Adrenal gland (tissue), 12 donors: ENCODE data around the gene KMT2E. TPM values are rescaled to one million over a fixed set of nuclear protein-coding genes. Genes with fewer than 3 reads are reported as not detected.

Source experiments
- DNase-seq, 7 donors: peaks; one replicate each; pipeline ENCODE4 v3.0.0-alpha.2; 2019 to 2020
- H3K27ac ChIP-seq, 5 donors: fragments of 200-600 bp; sonication (generic) in 4 of 5; 1 replicate in 3 of 5; 2 replicates in 2 of 5; pipeline versions ENCODE4 v1.5.1 to v1.8.0; 2016 to 2020; ENCODE audit warnings: mild to moderate bottlenecking in 1 of 5
- H3K27me3 ChIP-seq: fragments of 200-600 bp; 2 replicates; pipeline ENCODE4 v1.8.0; 2021
- H3K36me3 ChIP-seq, 2 donors: fragments of 200-600 bp; replicated peaks in 1 of 2; 1 replicate in 1 of 2; 2 replicates in 1 of 2; pipeline versions ENCODE4 v1.5.1 to v1.8.0; 2018 to 2022
- H3K4me1 ChIP-seq, 2 donors: fragments of 200-600 bp; replicated peaks in 1 of 2; 1 replicate in 1 of 2; 2 replicates in 1 of 2; pipeline versions ENCODE4 v1.5.1 to v1.8.0; 2018 to 2021
- H3K4me3 ChIP-seq, 4 donors: fragments of 200-600 bp; sonication (generic) in 3 of 4; one replicate each; pipeline ENCODE4 v1.5.1; 2016 to 2018
- H3K9me3 ChIP-seq, 3 donors: fragments of 200-600 bp; sonication (generic) in 1 of 3; replicated peaks in 1 of 3; 1 replicate in 2 of 3; 2 replicates in 1 of 3; pipeline versions ENCODE4 v1.5.1 to v1.8.0; 2016 to 2021
- CTCF ChIP-seq, 6 experiments: fragments of 450-650 bp in 4 of 6; fragments of 200-600 bp in 2 of 6; sonication (generic) in 1 of 6; IDR thresholded peaks; 1 replicate in 5 of 6; 2 replicates in 1 of 6; pipeline versions ENCODE4 v1.5.1 to v1.8.0; 2016 to 2021; ENCODE audit warnings: antibody characterized with exemption in 6 of 6, mild to moderate bottlenecking in 2 of 6, moderate library complexity in 1 of 6
- POLR2A ChIP-seq, 2 donors: fragments of 450-650 bp; IDR thresholded peaks; one replicate each; pipeline ENCODE4 v1.6.1; 2017; ENCODE audit warnings: antibody characterized with exemption in 2 of 2, mild to moderate bottlenecking in 2 of 2, moderate library complexity in 1 of 2
- WGBS, 4 donors: extraction: QIAGEN DNeasy Blood & Tissue Kit in 2 of 4; methylation state at CpG; one replicate each; pipeline versions ENCODE4 v1.1.5 to v1.1.7; 2013 to 2017; 5-methylcytosine and 5-hydroxymethylcytosine counted together
- intact Hi-C, 2 donors: fragments of 100-400 bp; cut with DNase I; formaldehyde crosslinking; loops; one replicate each; pipeline versions ENCODE4 v1.14.1 to v1.15.0; 2022 to 2023
- polyA plus RNA-seq, 3 donors: library from polyadenylated mRNA; stranded (reverse); fragments of 200-250 nt in 2 of 3; fragments of 350-450 nt in 1 of 3; fragmentation: Illumina TruSeq in 1 of 3; extraction: RNeasy Lipid Tissue Mini Kit (QIAGEN cat#74804) in 1 of 3; gene quantifications; one replicate each; pipeline ENCODE4 v1.2.3, GENCODE V29; 2013 to 2014
- total RNA-seq, 9 donors: library from RNA; depleted of rRNA in 4 of 9; stranded (reverse); fragments of >200 nt in 4 of 9; fragments of 120-200 nt in 1 of 9; fragmentation: NEBNext Ultra II Directional in 1 of 9; extraction: Animal tissue kit (Norgen Biotek cat#: 25700) in 1 of 9; gene quantifications; one replicate each; pipeline versions ENCODE4 v1.1.0 to v1.2.4, GENCODE V29; 2013 to 2023
- donor health status: healthy with polysubstance abuse.
- donor health status: Bipolar disorder and iron deficiency.
- donor health status: DM: yes; HTN: yes; CAD: no.
- donor health status: DM: no; HTN: no; CAD: no.
- donor health status: DM: no; HTN: no; CAD: no.
- donor health status: DM: yes; HTN: yes; CAD: no.

Gene KMT2E
- total and polyA plus RNA-seq, 12 donors: 14.4 to 98.0 (median 48.4) TPM

DNA sequence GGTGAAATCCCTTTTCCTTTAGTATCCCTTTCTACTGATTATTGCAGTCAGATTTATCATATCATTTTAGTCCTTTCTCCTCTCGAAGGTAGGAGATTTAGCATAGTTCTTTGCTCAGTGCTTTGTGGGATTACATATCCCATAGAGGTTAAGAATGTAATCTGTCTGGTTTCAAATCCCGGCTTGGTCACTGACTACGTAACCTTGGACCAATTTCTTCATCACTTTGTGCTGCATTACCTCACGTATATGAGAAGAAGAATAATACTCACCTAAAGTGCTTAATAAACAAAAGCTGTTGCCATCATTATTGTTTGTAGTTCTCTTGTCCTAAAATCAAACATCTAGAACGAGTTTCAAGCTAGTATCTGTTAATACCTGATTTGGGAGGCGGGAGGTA lies 74.0 kb downstream of the KMT2E start:
- DNase-seq: no peak
- no peaks in the 10 kb centered on the region for H3K27me3 ChIP-seq
- no peaks in the 10 kb centered on the region for H3K4me1 ChIP-seq
- H3K4me3 ChIP-seq: no peak overlapping the region
- intact Hi-C loops: no loop called here
- H3K36me3 ChIP-seq: peaks cover 0 to 59% of the 10 kb centered on the region in 2 donors
- H3K27ac ChIP-seq: no peak overlapping the region
- TF ChIP-seq CTCF (IDR thresholded peaks at IDR 0.05) (no peak), POLR2A (IDR thresholded peaks at IDR 0.05) (no peak)
- 84 to 90% (median 87%) methylated on average over 6 of the region's 6 CpGs for WGBS, 4 donors
- no peaks in the 10 kb centered on the region for H3K9me3 ChIP-seq

DNA sequence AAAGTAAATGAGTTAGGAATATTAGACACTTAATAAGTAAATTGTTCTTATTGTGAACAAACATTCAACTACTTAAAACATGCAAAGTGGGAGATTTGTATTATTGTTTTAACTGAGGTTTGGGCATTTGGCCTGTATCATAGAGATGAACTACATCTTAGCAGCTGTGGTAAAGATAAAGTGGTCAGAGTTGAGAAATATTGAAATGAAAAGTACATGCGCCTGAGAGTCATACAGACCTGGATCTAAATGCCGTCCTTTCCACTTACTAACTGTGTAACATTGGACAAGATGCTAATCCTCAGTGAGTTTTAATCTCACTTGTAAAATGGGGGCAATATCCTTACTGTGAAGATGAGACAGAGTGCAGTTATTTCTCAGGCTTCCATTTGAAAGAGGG lies 74.5 kb downstream of the KMT2E start:
- Histone ChIP-seq H3K27me3 (no peaks in the 10 kb centered on the region), H3K4me1 (no peaks in the 10 kb centered on the region), H3K4me3 (no peak overlapping the region), H3K36me3 (peaks cover 0 to 59% of the 10 kb centered on the region in 2 donors), H3K27ac (no peak overlapping the region), H3K9me3 (no peaks in the 10 kb centered on the region)
- intact Hi-C loops: no loop called here
- no peak for DNase-seq
- 92 to 97% (median 93%) methylated on average over 2 of the region's 2 CpGs for WGBS, 4 donors
- TF ChIP-seq POLR2A (IDR thresholded peaks at IDR 0.05) (no peak), CTCF (IDR thresholded peaks at IDR 0.05) (no peak)

DNA sequence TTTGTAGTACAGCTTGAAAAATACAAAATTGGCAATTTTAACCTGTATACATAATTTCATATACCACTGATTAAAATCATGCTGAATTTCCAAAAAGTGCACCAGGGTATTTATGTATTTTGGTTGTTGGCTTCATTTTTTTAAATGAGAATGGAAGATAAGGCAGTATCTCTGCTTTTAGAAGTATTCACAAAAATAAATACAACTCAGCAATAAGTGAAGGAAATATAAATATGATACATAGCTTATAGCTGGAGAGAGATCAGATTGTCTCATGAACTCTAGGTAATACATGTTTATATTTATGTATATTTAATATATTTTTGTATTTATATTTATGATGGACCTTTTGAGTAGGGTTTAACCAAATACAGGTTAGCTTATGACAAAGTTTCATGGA lies 81.0 kb downstream of the KMT2E start:
- DNase-seq: no peak
- intact Hi-C loops: no loop called here
- H3K36me3 ChIP-seq: peaks cover 0 to 31% of the 10 kb centered on the region in 2 donors

DNA sequence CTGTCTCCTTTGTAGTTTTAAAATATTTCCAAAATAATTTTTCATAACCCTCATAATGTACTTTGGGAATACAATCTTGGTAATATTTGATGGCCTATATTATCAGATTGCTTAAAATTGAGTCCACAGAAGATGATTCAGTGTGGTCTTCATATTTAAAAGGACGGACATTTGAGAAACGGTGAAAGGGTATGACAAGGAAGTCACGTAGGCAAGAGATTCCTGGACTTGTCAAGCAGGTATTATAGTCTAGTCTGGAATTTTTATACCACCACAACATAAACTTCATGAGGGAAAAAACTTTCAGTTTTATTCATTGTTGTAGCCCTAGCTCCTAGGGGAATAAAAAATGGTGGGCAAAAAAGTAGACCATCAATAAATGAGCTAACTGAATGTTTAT lies 82.3 kb downstream of the KMT2E start:
- TF ChIP-seq CTCF (IDR thresholded peaks at IDR 0.05): no peak
- 93 to 96% (median 95%) methylated on average over 3 of the region's 3 CpGs for WGBS, 4 donors
- H3K27me3 ChIP-seq: no peaks in the 10 kb centered on the region
- peaks cover 0 to 29% of the 10 kb centered on the region in 2 donors for H3K36me3 ChIP-seq
- peaks cover 0 to 24% of the 10 kb centered on the region in 2 donors for H3K4me1 ChIP-seq
- no peaks in the 10 kb centered on the region for H3K9me3 ChIP-seq
- no peak overlapping the region for H3K4me3 ChIP-seq
- intact Hi-C loops: no loop called here
- DNase-seq: no peak
- H3K27ac ChIP-seq: no peak overlapping the region

More for the DNA sequence above, 81.0 kb downstream of the KMT2E start:
- no peaks in the 10 kb centered on the region for H3K27me3 ChIP-seq
- no peak for TF ChIP-seq POLR2A (IDR thresholded peaks at IDR 0.05)
- TF ChIP-seq CTCF (IDR thresholded peaks at IDR 0.05): no peak
- no peak overlapping the region for H3K27ac ChIP-seq
- H3K9me3 ChIP-seq: no peaks in the 10 kb centered on the region
- peaks cover 0 to 18% of the 10 kb centered on the region in 2 donors for H3K4me1 ChIP-seq
- no peak overlapping the region for H3K4me3 ChIP-seq
